Lower leg skin (tissue), 4 donors: Measurements from ENCODE around the gene INTS6L. TPM values are rescaled to one million over a fixed set of nuclear protein-coding genes. Genes with fewer than 3 reads are reported as not detected.

Experiments used
- DNase-seq, 2 donors: peaks; one replicate each; pipeline ENCODE4 v3.0.0-alpha.2; 2019; ENCODE audit warnings: low spot score in 2 of 2
- H3K4me3 ChIP-seq: fragments of 200-600 bp; sonication (generic); 2 replicates; pipeline ENCODE4 v1.5.1; 2017; ENCODE audit warnings: mild to moderate bottlenecking, low read depth; ENCODE audit not compliant: poor library complexity, severe bottlenecking
- CTCF ChIP-seq, 3 donors: fragments of 450-650 bp; IDR thresholded peaks; one replicate each; pipeline ENCODE4 v1.5.1; 2016; ENCODE audit warnings: antibody characterized with exemption in 3 of 3, mild to moderate bottlenecking in 3 of 3, moderate library complexity in 2 of 3
- POLR2A ChIP-seq, 2 donors: fragments of 450-650 bp; IDR thresholded peaks; one replicate each; pipeline ENCODE4 v1.6.1; 2016 to 2017; ENCODE audit warnings: antibody characterized with exemption in 2 of 2, mild to moderate bottlenecking in 1 of 2, moderate library complexity in 1 of 2
- WGBS, 2 donors: methylation state at CpG; one replicate each; pipeline ENCODE4 v1.1.5; 2018; 5-methylcytosine and 5-hydroxymethylcytosine counted together
- intact Hi-C: fragments of 100-400 bp; cut with DNase I; formaldehyde crosslinking; loops from one replicate; pipeline ENCODE4 v1.15.0; 2023; ENCODE audit warnings: low total_unique reads
- total RNA-seq, 4 donors: library from RNA; depleted of rRNA; stranded (reverse); fragments of >200 nt; gene quantifications; one replicate each; pipeline ENCODE4 v1.1.0, GENCODE V29; 2016

INTS6L gene
- total RNA-seq, 4 donors from 2014 or later, result 7.4 to 10.8 (median 9.0) TPM

GRCh38 chrX:135541351-135541750, 20.9 kb downstream of the INTS6L start:
- TF ChIP-seq CTCF (IDR thresholded peaks at IDR 0.05) (no peak), POLR2A (IDR thresholded peaks at IDR 0.05) (no peak)

GRCh38 chrX:135543172-135543571, 22.7 kb downstream of the INTS6L start:
- TF ChIP-seq CTCF (IDR thresholded peaks at IDR 0.05) (no peak), POLR2A (IDR thresholded peaks at IDR 0.05) (no peak)
- no peak for DNase-seq
- no peak overlapping the region for H3K4me3 ChIP-seq
- WGBS, 2 donors, result 42 to 73% methylated on average over 1 of the region's 1 CpG
- intact Hi-C loops, result no loop called here

More at GRCh38 chrX:135541351-135541750, 20.9 kb downstream of the INTS6L start:
- intact Hi-C loops, result no loop called here
- DNase-seq, result no peak
- no peak overlapping the region for H3K4me3 ChIP-seq
- 64 to 78% methylated on average over 1 of the region's 1 CpG for WGBS, 2 donors

- DNase-seq, result no peak
- H3K4me3 ChIP-seq, result no peak overlapping the region
- intact Hi-C loops, result no loop called here
- TF ChIP-seq CTCF (IDR thresholded peaks at IDR 0.05), result no peak
- TF ChIP-seq POLR2A (IDR thresholded peaks at IDR 0.05), result no peak
- 46 to 72% methylated on average over 2 of the region's 2 CpGs for WGBS, 2 donors
Measured at GRCh38 chrX:135543924-135544323, 23.5 kb downstream of the INTS6L start.

- intact Hi-C loops, result no loop called here
- TF ChIP-seq POLR2A (IDR thresholded peaks at IDR 0.05) (no peak), CTCF (IDR thresholded peaks at IDR 0.05) (no peak)
- 46 to 54% methylated on average over 5 of the region's 5 CpGs for WGBS, 2 donors
Measured at GRCh38 chrX:135544338-135544948, 24.0 kb downstream of the INTS6L start.

GRCh38 chrX:135547767-135548166, 27.3 kb downstream of the INTS6L start:
- intact Hi-C loops, result no loop called here
- no peak for TF ChIP-seq POLR2A (IDR thresholded peaks at IDR 0.05)
- no peak for TF ChIP-seq CTCF (IDR thresholded peaks at IDR 0.05)
- DNase-seq, result no peak
- WGBS, 2 donors, result 73 to 92% methylated on average over 4 of the region's 4 CpGs
- no peak overlapping the region for H3K4me3 ChIP-seq

More at GRCh38 chrX:135544338-135544948, 24.0 kb downstream of the INTS6L start:
- no peak for DNase-seq
- no peak overlapping the region for H3K4me3 ChIP-seq

- no peak for DNase-seq
- intact Hi-C loops, result no loop called here
- H3K4me3 ChIP-seq, result no peak overlapping the region
- no peak for TF ChIP-seq CTCF (IDR thresholded peaks at IDR 0.05)
- 57 to 87% methylated on average over 2 of the region's 2 CpGs for WGBS, 2 donors
Measured at GRCh38 chrX:135549519-135549918, 29.1 kb downstream of the INTS6L start.
